ENCODE measurements around the gene NYAP2.

Gene NYAP2

DNA sequence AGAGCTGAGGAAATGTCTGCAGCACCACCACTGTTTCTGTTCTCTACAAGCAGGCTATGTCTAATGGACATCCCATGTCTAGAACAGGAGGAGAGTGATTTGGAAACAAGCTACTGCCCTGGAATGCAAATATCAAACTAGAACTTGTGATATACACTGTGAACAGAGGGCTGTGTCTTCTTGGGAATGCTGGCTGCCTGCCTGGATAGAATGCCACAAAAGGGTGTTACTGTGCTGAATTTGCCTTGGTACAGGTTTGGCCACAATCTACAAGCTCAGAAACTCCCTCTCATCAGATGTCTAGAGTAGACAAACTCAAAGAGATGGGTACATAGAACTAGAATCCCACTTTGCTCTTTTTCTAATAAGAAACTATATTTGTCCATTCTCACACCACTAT lies 170.5 kb downstream of the NYAP2 start:
- no peak for DNase-seq

DNA sequence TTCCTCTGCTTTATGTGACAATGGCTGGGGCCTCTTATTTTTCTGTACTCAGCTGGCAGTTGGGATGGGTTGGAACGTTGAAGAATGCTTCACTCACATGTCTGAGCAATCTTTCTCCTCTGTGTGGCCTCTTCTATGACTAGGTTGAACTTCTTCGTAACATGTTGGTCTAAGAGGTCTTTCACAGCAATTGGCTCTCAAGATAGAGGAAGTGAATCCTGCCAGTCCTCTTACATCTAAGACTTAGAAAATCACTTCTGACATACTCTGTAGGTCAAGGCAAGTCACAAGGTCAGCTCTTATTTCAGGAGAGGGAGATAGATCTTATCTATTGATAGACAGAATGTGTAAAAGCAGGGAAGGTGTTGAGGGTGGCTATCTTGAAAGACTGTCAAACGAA lies 174.1 kb downstream of the NYAP2 start:
- no peak for DNase-seq

DNA sequence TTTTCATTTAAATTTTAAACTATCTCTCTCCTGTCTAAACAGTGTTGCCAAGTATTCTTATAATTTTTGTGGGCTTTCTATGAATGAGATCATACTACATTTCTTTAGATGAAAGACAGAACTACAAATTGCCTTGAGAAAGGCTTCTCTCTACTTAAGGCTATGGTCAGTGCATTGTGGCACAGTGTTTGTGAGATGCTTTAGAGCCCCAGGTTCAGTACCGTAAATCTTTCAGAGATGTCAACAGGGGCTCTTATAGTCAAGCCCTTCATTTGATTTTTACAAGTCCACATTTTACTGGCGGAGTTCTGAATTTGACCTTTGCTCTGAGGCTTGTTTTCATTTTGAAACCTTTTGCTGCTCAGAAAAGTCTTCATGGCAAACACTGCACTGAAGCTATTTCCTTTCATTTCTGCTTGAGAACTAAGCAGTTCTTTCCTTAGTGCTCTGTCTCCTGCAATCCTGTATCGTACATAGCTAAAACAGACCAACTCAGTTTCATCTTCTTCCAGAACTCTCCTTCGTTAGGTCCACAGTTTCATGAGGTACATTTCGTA lies 175.2 kb downstream of the NYAP2 start:
- DNase-seq, result no peak

DNA sequence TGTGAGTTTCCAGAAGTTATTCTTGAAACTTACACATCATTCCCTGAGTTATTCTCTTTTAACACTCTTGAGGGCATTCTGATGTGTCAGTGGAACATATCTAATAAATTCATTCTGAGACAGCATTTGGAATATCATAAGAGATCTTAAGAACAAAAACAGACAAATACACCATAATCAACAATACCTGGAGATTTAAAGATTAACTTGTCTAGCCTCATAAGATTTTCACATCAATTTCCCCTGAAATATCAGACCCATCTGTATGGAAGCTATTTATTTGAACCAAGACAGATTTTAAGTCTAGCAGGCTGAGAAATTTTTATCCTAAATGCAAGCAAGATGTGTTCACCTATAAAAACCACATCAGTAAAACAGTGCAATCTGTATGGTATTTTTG lies 181.6 kb downstream of the NYAP2 start:
- DNase-seq, result no peak

DNA sequence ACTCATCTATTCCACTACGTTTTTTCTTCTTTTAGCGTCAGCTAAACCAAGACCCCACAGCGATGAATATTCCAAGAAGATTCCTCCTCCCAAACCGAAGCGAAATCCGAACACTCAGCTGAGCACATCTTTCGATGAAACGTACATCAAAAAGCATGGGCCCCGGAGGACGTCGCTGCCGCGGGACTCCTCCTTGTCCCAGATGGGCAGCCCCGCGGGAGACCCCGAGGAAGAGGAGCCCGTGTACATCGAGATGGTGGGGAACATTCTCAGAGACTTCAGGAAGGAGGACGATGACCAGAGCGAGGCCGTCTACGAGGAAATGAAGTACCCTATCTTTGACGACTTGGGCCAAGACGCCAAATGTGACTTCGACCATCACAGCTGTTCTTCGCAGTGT lies 182.4 kb downstream of the NYAP2 start:
- no peak for DNase-seq

DNA sequence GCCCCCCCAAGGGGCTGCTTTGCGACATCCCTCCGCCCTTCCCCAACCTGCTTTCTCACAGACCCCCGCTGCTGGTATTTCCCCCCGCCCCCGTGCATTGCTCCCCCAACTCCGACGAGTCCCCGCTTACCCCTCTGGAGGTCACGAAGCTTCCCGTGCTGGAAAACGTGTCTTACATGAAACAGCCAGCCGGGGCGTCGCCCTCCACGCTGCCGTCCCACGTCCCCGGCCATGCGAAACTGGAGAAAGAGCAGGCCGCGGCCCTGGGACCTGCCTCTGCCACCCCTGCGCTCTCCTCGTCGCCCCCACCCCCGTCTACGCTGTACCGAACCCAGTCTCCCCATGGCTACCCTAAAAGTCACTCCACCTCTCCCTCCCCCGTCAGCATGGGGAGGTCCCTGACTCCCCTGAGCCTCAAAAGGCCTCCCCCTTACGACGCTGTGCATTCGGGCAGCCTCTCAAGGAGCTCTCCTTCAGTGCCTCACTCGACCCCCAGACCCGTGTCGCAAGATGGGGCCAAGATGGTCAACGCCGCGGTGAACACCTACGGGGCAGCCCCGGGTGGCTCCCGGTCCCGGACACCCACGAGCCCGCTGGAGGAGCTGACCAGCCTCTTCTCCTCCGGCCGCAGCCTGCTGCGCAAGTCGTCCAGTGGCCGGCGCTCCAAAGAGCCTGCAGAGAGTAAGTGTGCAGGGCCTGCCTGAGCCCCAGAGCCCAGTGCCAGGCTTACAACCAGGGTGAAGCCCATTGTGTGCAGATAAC lies 183.0 kb downstream of the NYAP2 start:
- DNase-seq, result no peak

DNA sequence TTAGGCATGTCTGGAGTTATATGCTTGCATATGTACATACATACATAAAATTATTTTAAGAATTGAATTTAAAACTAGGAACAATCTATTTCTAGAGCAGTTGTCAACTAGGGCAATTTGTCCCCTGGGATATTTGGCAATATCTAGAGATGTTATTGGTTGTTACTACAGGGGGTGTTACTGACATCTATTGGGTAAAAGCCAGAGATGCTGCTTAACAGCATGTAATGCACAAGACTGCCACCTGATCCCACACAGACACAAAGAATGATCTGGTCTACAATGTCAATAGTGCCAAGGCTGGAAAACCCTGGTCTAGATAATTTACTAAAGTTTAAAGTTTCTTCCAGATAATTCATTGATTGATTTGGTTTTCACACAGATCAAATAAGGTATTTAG lies 185.3 kb downstream of the NYAP2 start:
- DNase-seq, result no peak

DNA sequence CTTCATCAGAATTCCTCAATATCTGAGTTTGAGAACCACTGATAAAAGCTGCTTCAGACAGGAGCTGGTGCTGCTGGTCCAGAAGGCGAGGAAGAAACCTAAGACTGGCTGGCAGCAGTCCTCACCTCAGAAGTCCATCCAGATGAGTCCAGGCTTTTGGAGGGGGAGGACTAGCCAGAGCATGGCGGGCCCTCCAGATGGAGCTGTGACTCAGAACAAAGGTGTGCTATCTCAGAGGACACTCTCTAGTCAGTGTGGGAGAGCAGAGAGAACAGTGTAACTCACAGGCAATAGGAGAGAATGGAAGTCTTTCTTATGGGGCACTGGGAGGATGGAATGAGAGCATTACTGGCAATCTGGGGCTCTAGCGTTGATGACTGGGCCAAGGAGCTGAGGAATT lies 191.4 kb downstream of the NYAP2 start:
- no peak for DNase-seq

DNA sequence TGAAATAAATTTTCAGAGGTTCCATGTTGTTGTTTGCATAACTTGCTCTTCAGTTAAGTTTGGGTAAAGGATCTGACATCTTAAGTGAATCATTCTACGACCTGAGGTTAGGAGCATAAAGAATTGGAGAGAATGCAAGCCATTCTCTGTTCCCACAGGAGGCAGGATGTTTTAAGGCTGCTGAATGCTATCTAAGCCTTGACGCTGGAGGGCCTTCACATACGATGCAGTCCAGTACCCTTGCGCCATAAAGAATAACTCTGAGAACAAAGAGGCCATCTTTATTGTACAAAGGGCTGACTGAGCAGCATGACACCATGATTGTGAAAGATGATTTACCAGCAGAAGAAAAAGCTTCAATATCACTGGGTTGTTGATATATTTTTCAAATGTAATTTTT lies 198.4 kb downstream of the NYAP2 start:
- no peak for DNase-seq

DNA sequence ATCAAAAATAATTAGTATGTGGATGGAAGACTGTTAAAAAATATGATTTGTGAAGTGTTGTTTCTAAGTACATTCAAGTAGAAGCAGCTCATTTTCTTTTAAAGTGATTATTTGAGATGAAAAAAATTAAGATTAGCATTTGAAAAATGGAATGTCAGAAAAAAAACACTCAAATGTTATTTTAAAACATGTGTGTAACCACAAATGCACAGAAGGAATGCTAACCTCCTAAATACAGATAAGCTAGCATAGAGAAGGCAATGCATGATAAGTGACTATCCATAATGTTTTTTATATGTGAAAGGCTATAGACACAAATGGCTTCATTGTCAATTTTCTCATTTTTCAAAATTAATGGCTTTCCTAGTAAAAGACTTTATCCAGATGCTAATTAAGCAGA lies 198.9 kb downstream of the NYAP2 start:
- DNase-seq, result no peak

DNA sequence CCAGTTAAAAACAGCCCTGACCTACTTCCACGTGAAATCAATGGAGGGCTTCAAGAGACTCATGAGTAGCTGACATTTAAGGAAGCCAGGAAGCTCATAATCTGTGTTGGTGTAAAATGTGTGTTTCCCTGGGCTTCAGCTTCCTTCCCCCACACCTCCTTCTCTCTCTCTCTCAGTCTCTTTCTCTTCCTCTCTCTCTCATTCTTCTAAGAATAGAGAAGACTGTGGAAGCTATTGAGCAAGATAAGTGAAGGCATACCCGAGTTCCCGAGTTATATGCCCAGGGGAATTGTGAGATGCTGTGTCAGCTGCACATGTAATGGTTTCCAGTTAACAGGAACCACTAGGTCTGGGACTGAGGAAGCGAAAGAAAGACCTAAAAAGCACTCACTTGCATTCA lies 199.4 kb downstream of the NYAP2 start:
- DNase-seq, result no peak

DNA sequence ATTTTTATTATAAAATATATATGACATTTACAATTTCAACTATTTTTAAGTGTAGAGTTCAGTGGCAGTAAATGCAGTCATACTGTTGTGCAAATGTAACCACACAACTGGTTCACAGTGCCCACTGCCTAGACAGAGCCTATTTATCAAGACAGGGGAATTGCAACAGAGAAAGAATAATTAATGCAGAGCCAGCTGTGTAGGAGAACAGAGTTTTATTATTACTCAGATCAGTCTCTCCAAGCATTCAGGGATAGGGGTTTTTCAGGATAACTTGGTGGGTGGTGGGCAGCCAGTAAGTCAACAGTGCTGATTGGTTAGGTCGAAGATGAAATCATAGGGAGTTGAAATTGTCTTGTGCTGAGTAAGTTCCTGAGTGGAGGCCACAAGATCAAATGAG lies 200.3 kb downstream of the NYAP2 start:
- DNase-seq, result no peak

DNA sequence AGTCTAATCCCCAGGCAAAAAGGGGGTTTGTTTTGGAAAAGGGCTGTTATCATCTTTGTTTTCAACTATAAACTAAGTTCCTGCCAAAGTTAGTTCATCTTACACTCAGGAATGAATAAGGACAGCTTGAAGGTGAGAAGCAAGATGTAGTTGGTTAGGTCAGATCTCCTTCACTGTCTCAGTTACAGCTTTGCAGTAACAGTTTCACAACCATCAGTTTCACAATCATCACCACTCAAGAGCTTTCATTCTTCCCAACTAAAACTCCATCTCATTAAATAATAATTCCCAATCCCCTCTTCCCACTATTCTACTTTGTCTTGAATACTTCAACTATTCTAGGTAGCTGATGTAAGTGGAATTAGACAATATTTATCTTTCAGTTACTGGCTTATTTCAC lies 200.9 kb downstream of the NYAP2 start:
- no peak for DNase-seq

DNA sequence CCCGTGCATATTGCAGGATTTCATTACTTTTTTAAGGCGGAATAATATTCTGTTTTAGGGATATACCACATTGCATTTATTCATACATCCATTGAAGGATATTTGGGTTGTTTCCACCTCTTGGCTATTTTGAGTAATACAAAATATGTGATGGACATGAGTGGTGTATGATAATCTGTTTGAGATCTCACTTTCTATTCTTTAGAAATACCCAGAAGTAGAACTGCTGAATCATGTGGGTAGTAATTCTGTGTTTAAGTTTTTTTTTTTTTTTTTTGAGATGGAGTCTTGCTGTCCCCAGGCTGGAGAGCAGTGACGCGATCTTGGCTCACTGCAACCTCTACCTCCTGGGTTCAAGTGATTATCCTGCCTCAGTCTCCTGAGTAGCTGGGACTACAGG lies 201.4 kb downstream of the NYAP2 start:
- DNase-seq, result no peak

DNA sequence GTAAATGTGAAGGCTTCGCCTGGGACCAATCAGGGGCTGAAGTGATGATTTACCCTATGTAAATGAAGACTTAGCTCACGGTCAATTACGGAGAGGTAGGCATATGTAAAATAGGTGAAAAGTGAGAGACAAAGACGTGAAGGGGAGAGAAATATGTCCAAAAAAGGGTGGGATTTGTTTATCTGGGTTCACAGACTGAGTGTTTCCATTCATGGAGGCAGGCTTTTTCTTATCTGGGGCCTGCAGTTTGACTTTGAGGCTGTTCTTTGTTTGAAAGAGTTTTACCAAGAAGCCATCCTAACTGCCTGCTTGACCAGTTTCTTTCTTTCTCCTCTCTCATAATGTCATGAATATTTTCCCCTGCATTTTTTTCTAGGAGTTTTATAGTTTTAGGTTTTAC lies 202.7 kb downstream of the NYAP2 start:
- DNase-seq, result no peak

DNA sequence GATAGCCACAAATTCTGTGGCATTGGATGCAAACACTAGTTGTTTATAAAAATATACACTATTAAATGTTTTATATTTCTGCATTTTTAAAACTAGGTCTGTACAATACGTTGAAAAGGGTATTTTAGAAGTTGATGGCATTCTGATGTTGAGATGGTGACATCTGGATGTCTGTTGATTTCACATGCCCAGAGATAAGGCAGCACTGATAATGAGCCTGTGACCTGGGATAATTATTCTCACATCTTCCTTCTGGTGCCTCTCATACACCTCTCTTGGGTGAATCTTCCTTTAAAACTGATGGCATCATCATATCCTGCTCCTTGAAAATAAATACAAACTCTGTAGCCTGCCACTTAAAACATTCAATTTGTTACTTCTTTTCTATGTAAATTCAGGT lies 208.6 kb downstream of the NYAP2 start:
- DNase-seq, result no peak

DNA sequence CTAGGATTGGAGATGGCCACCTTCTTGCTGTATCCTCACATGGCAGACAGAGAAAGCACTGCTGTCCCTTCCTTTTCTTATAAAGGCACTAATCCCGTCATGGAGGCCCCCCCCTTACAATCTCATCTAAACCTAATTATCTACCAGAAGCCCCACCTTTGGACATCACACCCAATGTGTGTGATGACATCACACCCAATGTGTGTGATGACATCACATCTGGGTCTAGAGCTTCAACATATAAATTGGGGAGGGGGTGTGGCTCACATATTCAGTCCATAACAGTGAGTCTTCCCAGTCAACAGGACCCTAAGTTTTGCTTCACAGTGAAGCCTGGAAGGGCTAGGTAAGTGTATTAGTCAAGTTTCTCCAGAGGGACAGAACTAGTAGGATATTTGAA lies 213.1 kb downstream of the NYAP2 start:
- DNase-seq, result no peak

DNA sequence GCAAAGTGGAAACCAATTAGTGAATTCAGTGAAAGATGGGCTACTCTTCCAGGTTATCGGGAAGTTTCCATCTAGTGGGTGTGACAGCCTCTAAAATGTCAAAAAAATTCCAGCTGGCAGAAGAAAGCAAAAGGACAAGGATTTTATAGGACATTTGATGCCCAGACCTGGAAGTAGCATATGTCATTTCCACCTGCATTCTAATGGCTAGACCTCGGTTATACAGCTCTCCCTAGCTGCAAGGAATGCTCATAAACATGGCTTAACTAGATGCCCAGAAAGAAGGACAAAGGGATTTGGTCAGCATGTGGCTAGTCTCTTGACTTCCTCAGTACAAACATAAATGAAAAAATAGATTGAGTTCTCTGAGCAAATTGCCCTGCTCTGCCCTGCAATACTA lies 215.4 kb downstream of the NYAP2 start:
- DNase-seq, result no peak

DNA sequence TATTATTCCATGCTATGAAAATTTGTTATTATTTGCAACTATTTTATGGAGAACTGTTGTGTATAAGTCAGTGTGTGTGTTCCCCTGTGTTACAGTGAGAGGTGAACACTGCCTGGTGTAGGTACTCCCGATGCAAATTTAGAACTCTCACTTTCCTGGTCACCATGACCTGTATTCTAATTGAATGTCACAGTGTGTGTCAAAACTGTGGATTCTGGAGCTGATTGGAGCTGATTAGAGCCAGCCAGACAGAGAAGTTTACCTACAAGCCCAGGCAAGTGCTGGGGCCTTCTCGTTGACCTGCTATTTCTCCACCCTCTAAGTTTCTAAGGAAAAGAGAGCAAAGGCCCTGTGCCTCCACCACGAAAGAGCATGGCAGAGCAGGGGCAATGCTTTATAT lies 216.0 kb downstream of the NYAP2 start:
- no peak for DNase-seq

DNA sequence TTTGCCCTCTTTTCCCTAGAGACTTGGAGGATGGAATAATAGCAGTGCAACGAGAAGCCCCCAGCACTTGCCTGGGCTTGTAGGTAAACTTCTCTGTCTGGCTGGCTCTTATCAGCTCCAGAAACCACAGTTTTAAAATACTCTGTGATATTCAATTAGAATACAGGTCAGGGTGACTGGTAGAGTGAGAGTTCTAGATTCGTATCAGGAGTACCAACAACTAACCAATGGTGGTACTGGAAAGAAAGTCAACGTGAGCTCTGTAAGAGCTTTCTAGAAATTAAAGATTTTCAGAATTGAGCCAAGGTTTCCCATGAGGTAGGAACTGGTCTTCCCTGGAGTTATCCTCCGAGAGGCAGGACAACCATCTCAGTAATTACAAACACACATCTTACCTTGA lies 216.9 kb downstream of the NYAP2 start:
- DNase-seq, result no peak

DNA sequence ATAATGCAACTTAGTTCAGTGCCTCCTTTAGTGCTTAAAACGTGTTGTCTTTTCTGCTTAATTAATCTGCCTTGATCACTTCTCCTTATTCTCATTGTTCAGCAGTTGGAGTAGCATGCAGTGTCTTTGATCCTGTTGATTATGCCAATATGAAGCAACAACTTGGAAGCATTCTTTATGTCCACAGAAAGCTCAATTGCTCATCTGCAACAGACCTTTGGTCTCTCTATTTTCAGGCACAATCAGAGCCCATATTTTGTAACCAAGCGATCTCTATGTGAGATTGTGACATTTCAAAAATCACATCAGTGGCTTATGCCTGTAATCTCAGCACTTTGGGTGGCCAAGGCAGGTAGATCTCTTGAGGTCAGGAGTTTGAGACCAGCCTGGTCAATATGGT lies 217.3 kb downstream of the NYAP2 start:
- DNase-seq, result no peak

DNA sequence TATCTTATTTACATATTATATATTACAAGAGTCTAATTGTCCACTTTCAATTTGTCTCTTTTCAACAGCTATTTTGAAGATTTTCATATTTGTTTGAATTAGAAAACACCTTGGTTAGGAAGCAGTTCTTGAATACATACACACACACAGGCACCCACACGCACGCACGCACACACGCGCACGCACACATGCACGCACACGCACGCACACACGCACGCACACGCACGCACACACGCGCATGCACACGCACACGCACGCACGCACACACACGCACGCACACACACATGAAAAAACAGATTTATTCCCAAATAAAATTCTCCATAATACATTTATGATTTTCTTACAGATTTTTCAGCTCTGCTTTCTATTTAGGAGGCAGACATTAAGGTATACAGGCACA lies 220.7 kb downstream of the NYAP2 start:
- no peak for DNase-seq

DNA sequence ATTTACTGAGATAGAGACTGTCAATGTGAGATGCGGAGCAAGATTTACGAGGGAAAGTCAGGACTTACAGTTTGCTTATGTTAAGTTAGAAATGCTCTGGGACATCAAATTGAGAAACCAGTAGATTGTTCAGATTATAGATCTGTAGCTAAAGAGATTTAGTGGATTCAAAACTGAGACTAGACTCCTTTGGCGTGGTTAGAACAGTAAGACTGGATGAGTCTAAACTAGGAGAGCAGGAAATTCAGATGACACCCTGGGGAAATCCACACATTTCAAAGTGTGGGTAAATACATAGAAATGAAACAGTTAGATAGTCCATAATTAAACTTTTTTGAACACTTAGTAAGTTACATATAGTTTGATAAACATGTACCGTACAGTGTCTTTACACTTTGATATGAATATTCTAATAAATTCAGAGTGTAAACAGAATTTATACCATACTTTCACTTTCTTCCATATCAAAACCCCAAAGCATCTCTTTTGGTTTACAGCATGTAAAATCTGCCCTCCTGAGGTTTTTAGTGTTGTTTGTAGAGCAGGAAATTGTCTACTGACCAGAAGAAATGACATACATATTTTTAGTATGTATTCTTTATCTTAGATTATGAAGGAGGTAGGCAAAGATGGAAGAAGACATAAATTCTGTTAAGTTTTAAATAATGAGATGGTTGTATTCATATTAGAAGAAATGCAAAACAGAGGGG lies 231.5 kb downstream of the NYAP2 start:
- no peak for DNase-seq

DNA sequence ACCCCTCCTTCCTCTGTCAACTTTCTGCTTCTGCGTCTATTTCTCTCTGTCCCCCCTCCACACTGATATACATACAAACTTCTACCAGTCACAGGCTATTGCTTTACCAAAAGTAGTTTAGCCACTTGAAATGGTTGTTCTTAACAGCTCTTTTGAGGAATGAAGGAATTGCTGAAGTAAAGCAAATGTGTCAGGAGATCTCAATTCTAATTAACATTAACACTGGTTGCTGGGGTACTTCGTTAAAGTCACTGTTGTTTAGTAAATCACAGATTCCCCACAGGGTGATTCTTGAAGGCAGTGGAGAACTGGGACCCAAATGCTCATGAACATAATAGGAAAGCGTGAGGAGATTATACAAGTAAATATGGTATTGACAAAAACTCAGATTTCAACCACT lies 232.8 kb downstream of the NYAP2 start:
- DNase-seq, result no peak

DNA sequence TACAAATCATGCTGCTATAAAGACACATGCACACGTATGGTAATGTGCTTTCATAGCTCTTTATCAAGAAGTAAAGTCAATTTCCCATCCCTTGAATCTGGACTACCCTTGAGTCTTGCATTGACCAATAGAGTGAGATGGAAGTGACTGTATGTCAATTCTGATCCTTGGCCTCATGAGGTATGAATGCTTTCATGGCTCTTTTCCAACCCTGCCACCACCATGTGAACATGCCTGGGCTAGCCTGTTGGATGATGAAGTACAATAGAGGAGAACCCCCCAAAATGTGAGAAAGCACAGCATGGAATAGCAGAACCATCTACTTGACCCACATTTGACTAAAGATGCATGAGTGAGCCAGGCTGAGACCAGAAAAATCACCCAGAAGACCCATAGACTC lies 237.0 kb downstream of the NYAP2 start:
- DNase-seq, result no peak

Data from NCI-H510A treated with DMSO at 0.1 percent for 48 hours (cell line).